ENCODE measurements around the gene ZNF496.

ZNF496 gene

GRCh38 chr1:247329097-247329617, 2.5 kb downstream of the ZNF496 start:
- Histone ChIP-seq H3K27ac (no peak overlapping the region), H3K27me3 (replicated peaks) (no peaks in the 10 kb centered on the region), H3K36me3 (replicated peaks) (peaks cover 34% of the 10 kb centered on the region), H3K4me3 (ENCODE audit: low read depth, low read length) (no peak overlapping the region)
- no peak for TF ChIP-seq CTCF (IDR thresholded peaks at IDR 0.05; ENCODE audit: low read depth, low read length, missing control alignments)
- no peak for DNase-seq
- in situ Hi-C loops (cut with HindIII; ENCODE audit: low pct_ligation_motif_present, low sequenced_read_pairs), result no loop called here

GRCh38 chr1:247328311-247328710, 3.4 kb downstream of the ZNF496 start:
- no peak for DNase-seq
- H3K36me3 ChIP-seq (replicated peaks), result peaks cover 36% of the 10 kb centered on the region
- no peak overlapping the region for H3K4me3 ChIP-seq (ENCODE audit: low read depth, low read length)
- no peak for TF ChIP-seq CTCF (IDR thresholded peaks at IDR 0.05; ENCODE audit: low read depth, low read length, missing control alignments)
- in situ Hi-C loops (cut with HindIII; ENCODE audit: low pct_ligation_motif_present, low sequenced_read_pairs), result no loop called here
- no peak overlapping the region for H3K27ac ChIP-seq
- no peaks in the 10 kb centered on the region for H3K27me3 ChIP-seq (replicated peaks)

GRCh38 chr1:247326411-247327130, 5.1 kb downstream of the ZNF496 start:
- no peak for TF ChIP-seq CTCF (IDR thresholded peaks at IDR 0.05; ENCODE audit: low read depth, low read length, missing control alignments)
- H3K36me3 ChIP-seq (replicated peaks), result peaks cover 49% of the 10 kb centered on the region
- H3K27me3 ChIP-seq (replicated peaks), result no peaks in the 10 kb centered on the region
- no peak overlapping the region for H3K27ac ChIP-seq
- no peak overlapping the region for H3K4me3 ChIP-seq (ENCODE audit: low read depth, low read length)
- in situ Hi-C loops (cut with HindIII; ENCODE audit: low pct_ligation_motif_present, low sequenced_read_pairs), result no loop called here
- no peak for DNase-seq

GRCh38 chr1:247324923-247325322, 6.7 kb downstream of the ZNF496 start:
- no peak for DNase-seq
- no peak overlapping the region for H3K4me3 ChIP-seq (ENCODE audit: low read depth, low read length)
- in situ Hi-C loops (cut with HindIII; ENCODE audit: low pct_ligation_motif_present, low sequenced_read_pairs), result no loop called here
- no peak for TF ChIP-seq CTCF (IDR thresholded peaks at IDR 0.05; ENCODE audit: low read depth, low read length, missing control alignments)
- peaks cover 62% of the 10 kb centered on the region for H3K36me3 ChIP-seq (replicated peaks)
- no peaks in the 10 kb centered on the region for H3K27me3 ChIP-seq (replicated peaks)
- H3K27ac ChIP-seq, result no peak overlapping the region

- H3K4me3 ChIP-seq (ENCODE audit: low read depth, low read length), result no peak overlapping the region
- in situ Hi-C loops (cut with HindIII; ENCODE audit: low pct_ligation_motif_present, low sequenced_read_pairs), result no loop called here
- no peak for DNase-seq
- peaks cover 62% of the 10 kb centered on the region for H3K36me3 ChIP-seq (replicated peaks)
- H3K27me3 ChIP-seq (replicated peaks), result no peaks in the 10 kb centered on the region
- H3K27ac ChIP-seq, result no peak overlapping the region
- no peak for TF ChIP-seq CTCF (IDR thresholded peaks at IDR 0.05; ENCODE audit: low read depth, low read length, missing control alignments)
These were observed 7.4 kb downstream of the ZNF496 start for GRCh38 chr1:247324204-247324787.

Measured in brain microvascular endothelial cell (primary cell).